Muscle of leg (tissue), 11 donors: ENCODE data around the gene CTNNA2. TPM values are rescaled to one million over a fixed set of nuclear protein-coding genes. Genes with fewer than 3 reads are reported as not detected.
A peak's percentile ranks its signal among the peaks of the same experiment; 100 is the strongest.

Source experiments
- DNase-seq: peaks from one replicate; pipeline ENCODE4 v3.0.0; 2013
- H3K27ac ChIP-seq: one replicate; pipeline ENCODE4 v1.5.1; 2013; ENCODE audit warnings: mild to moderate bottlenecking, low read length, control low read depth
- H3K27me3 ChIP-seq: one replicate; pipeline ENCODE4 v1.6.1; 2013; ENCODE audit warnings: low read length; ENCODE audit not compliant: control insufficient read depth, insufficient read depth
- H3K36me3 ChIP-seq: one replicate; pipeline ENCODE4 v1.6.1; 2013; ENCODE audit warnings: low read length; ENCODE audit not compliant: control insufficient read depth, insufficient read depth
- H3K4me1 ChIP-seq: one replicate; pipeline ENCODE4 v1.6.1; 2013; ENCODE audit warnings: low read length; ENCODE audit not compliant: control insufficient read depth, insufficient read depth
- H3K4me3 ChIP-seq: one replicate; pipeline ENCODE4 v1.5.1; 2013; ENCODE audit warnings: low read length, control low read depth
- H3K9me3 ChIP-seq: replicated peaks from 2 replicates; pipeline ENCODE4 v1.6.1; 2013; ENCODE audit warnings: low read depth, low read length; ENCODE audit not compliant: control insufficient read depth
- WGBS: methylation state at CpG from one replicate; pipeline ENCODE4 v1.1.5; 2013; ENCODE audit warnings: missing lambda C conversion rate; ENCODE audit not compliant: insufficient coverage; 5-methylcytosine and 5-hydroxymethylcytosine counted together
- polyA plus RNA-seq, 8 donors: library from polyadenylated mRNA; unstranded; fragments of 120-200 nt; gene quantifications; one replicate each; pipeline versions ENCODE4 v1.2.1 to v1.2.3, GENCODE V29; 2013; ENCODE audit warnings: inconsistent platforms in 1 of 8, low replicate concordance in 1 of 8; ENCODE audit not compliant: insufficient read length in 8 of 8, insufficient read depth in 1 of 8
- total RNA-seq: library from RNA; stranded (reverse); fragments of 120-200 nt; gene quantifications from one replicate; pipeline ENCODE4 v1.2.4, GENCODE V29; 2013

CTNNA2 gene
- total and polyA plus RNA-seq, 9 donors, result 0.28 to 1.0 (median 0.69) TPM

DNA sequence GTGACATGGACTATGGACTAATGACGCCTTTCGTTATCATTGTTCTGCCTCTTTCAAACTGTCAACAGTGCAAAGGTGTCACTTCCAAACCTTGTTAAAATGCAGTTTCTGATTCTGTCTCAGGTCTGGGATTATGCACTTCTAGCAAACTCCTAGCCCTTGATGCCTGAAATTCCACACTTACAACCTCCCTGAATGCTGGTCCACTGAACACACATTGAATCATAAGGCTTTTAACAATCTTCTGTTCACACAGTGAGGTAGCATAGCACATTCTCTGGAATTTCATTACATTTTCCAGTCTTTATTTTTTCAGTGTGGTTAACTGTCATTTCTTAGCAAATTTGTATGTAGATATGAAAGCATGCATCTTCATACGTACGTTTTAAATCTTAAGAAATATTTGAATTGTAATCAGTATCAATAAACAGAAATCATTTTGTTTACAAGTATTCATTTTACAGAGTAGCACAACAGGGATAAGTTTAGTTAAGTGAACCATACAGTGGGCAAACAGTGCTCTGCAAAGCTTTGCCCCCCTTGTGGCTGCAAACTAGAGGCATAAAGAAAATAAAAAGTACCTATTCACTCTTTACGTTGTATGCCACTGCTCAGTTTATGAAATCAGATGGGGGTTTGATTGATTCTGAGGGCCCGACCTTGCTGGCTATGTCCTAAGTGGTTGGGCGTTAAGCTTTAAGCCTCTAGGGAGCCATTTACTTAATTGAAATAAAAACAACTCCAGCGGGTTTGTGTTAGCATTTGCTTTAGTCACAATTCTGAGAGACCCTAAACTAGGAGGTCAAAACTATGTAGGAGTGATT, 540.9 kb downstream of the CTNNA2 start:
- no peaks in the 10 kb centered on the region for H3K9me3 ChIP-seq
- no peak overlapping the region for H3K27ac ChIP-seq
- no peaks in the 10 kb centered on the region for H3K27me3 ChIP-seq
- H3K4me3 ChIP-seq, result no peak overlapping the region
- 0% methylated on average over 1 of the region's 8 CpGs for WGBS
- no peaks in the 10 kb centered on the region for H3K4me1 ChIP-seq
- no peak for DNase-seq
- no peaks in the 10 kb centered on the region for H3K36me3 ChIP-seq

- no peaks in the 10 kb centered on the region for H3K4me1 ChIP-seq
- H3K27ac ChIP-seq, result no peak overlapping the region
- DNase-seq, result no peak
- no peaks in the 10 kb centered on the region for H3K9me3 ChIP-seq
- H3K4me3 ChIP-seq, result no peak overlapping the region
- H3K27me3 ChIP-seq, result no peaks in the 10 kb centered on the region
- WGBS, result 50% methylated on average over 1 of the region's 2 CpGs
- no peaks in the 10 kb centered on the region for H3K36me3 ChIP-seq
These were observed 541.5 kb downstream of the CTNNA2 start for GRCh38 chr2:80054346-80054675.

- H3K9me3 ChIP-seq, result no peaks in the 10 kb centered on the region
- no peaks in the 10 kb centered on the region for H3K36me3 ChIP-seq
- no CpG with 5 or more reads among the region's 1 CpG for WGBS
- no peak overlapping the region for H3K27ac ChIP-seq
- H3K4me3 ChIP-seq, result no peak overlapping the region
- no peaks in the 10 kb centered on the region for H3K4me1 ChIP-seq
- no peaks in the 10 kb centered on the region for H3K27me3 ChIP-seq
- DNase-seq, result peak; percentile 78
These were observed 545.1 kb downstream of the CTNNA2 start for GRCh38 chr2:80057956-80058355.

DNA sequence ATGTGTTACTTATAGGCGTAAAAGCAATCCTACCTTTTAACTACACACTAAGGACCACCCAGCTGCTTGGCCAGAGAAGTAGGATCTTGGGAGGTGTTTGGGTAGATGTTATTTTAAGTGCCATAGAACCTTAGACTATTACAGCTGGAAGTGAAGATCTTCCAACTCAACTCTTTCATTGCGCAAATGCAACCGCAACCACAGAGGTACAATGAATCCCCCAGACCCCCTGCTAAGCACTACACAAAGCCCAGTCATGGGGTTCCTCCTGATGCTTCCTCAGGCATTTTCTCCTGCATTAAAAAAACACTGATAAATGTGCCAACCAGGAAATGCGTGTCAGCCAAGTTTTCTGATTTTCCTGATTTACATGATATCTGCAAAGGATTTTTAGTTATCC, 545.7 kb downstream of the CTNNA2 start:
- Histone ChIP-seq H3K9me3 (no peaks in the 10 kb centered on the region), H3K4me1 (no peaks in the 10 kb centered on the region), H3K36me3 (no peaks in the 10 kb centered on the region), H3K27ac (no peak overlapping the region), H3K27me3 (no peaks in the 10 kb centered on the region), H3K4me3 (no peak overlapping the region)
- DNase-seq, result no peak
- WGBS, result 78% methylated on average over 3 of the region's 4 CpGs

GRCh38 chr2:80059447-80059846, 546.6 kb downstream of the CTNNA2 start:
- Histone ChIP-seq H3K4me3 (no peak overlapping the region), H3K4me1 (no peaks in the 10 kb centered on the region), H3K27me3 (no peaks in the 10 kb centered on the region), H3K36me3 (no peaks in the 10 kb centered on the region), H3K9me3 (no peaks in the 10 kb centered on the region), H3K27ac (no peak overlapping the region)
- WGBS, result 93% methylated on average over 3 of the region's 5 CpGs
- no peak for DNase-seq

GRCh38 chr2:80061881-80062280, 549.0 kb downstream of the CTNNA2 start:
- Histone ChIP-seq H3K27me3 (no peaks in the 10 kb centered on the region), H3K4me3 (no peak overlapping the region), H3K9me3 (no peaks in the 10 kb centered on the region), H3K4me1 (no peaks in the 10 kb centered on the region), H3K36me3 (no peaks in the 10 kb centered on the region), H3K27ac (no peak overlapping the region)
- no peak for DNase-seq

DNA sequence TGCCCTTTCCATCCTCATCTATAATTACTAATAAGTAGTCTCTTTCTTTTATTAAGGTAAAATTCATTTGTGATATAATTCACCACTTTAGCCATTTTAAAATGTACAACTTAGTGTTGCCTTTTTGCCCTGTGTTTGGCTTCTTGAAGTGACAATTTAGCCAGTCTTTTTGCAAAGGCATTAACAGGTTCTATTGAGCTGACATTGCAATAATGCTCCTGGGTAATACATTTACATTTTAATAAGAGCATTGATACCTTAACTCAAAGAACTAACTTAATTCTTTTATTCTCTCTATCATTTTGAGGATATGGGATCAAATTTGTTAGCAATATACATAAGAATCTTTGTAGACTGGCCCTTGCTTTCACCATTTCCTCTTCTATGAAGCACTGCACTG, 549.4 kb downstream of the CTNNA2 start:
- Histone ChIP-seq H3K4me3 (no peak overlapping the region), H3K9me3 (no peaks in the 10 kb centered on the region), H3K36me3 (no peaks in the 10 kb centered on the region), H3K27ac (no peak overlapping the region), H3K27me3 (no peaks in the 10 kb centered on the region), H3K4me1 (no peaks in the 10 kb centered on the region)
- no peak for DNase-seq

GRCh38 chr2:80068038-80068731, 555.3 kb downstream of the CTNNA2 start:
- no peaks in the 10 kb centered on the region for H3K36me3 ChIP-seq
- no peaks in the 10 kb centered on the region for H3K9me3 ChIP-seq
- DNase-seq, result no peak
- H3K4me3 ChIP-seq, result no peak overlapping the region
- H3K27ac ChIP-seq, result no peak overlapping the region
- WGBS, result 93% methylated on average over 3 of the region's 4 CpGs
- H3K27me3 ChIP-seq, result no peaks in the 10 kb centered on the region
- H3K4me1 ChIP-seq, result no peaks in the 10 kb centered on the region

DNA sequence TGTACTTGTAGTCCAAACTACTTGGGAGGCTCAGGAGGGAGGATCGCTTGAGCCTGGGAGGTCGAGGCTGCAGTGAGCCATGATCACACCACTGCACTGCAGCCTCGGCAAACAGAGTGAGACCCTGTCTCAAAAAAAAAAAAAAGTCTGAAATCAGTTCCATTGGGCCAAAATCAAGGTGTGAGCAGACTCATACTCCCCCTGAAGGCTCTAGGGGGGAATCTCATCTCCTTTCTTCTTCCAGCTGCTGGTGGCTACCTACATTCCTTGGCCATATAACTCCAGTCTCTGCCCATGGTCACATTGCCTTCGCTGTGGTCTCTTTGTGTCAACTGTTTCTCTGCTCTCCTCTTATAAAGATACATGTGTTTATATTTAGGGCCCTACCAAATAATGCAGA, 557.7 kb downstream of the CTNNA2 start:
- H3K27me3 ChIP-seq, result no peaks in the 10 kb centered on the region
- 78% methylated on average over 3 of the region's 4 CpGs for WGBS
- no peaks in the 10 kb centered on the region for H3K4me1 ChIP-seq
- H3K9me3 ChIP-seq, result no peaks in the 10 kb centered on the region
- DNase-seq, result no peak
- no peak overlapping the region for H3K27ac ChIP-seq
- no peak overlapping the region for H3K4me3 ChIP-seq
- no peaks in the 10 kb centered on the region for H3K36me3 ChIP-seq

GRCh38 chr2:80071941-80072340, 559.1 kb downstream of the CTNNA2 start:
- Histone ChIP-seq H3K36me3 (no peaks in the 10 kb centered on the region), H3K4me1 (no peaks in the 10 kb centered on the region), H3K9me3 (no peaks in the 10 kb centered on the region), H3K27me3 (no peaks in the 10 kb centered on the region), H3K27ac (no peak overlapping the region), H3K4me3 (no peak overlapping the region)
- no peak for DNase-seq
- WGBS, result 70% methylated on average over 2 of the region's 2 CpGs
